Osteocyte (in vitro differentiated cells): ENCODE measurements around the gene BPIFA3. TPM values are rescaled to one million over a fixed set of nuclear protein-coding genes. Genes with fewer than 3 reads are reported as not detected.
"Not testable (repeated sequence)": the region's sequence is repeated elsewhere in the genome, so short reads cannot be mapped to it uniquely, and the experiment has no call there.

ENCODE experiments used
- DNase-seq: peaks from one replicate; pipeline ENCODE4 v3.0.0; 2021; ENCODE audit warnings: mixed read lengths; ENCODE audit not compliant: unreplicated experiment; ENCODE audit errors: extremely low spot score
- H3K27ac Mint-ChIP-seq: one replicate; pipeline ENCODE4 v1.8.0; 2021; ENCODE audit warnings: mild to moderate bottlenecking, mixed read lengths; ENCODE audit not compliant: unreplicated experiment
- H3K27me3 Mint-ChIP-seq: one replicate; pipeline ENCODE4 v1.8.0; 2021; ENCODE audit warnings: mixed read lengths; ENCODE audit not compliant: unreplicated experiment
- H3K36me3 Mint-ChIP-seq: one replicate; pipeline ENCODE4 v1.8.0; 2021; ENCODE audit warnings: mixed read lengths; ENCODE audit not compliant: unreplicated experiment
- H3K4me1 Mint-ChIP-seq: one replicate; pipeline ENCODE4 v1.8.0; 2021; ENCODE audit warnings: mixed read lengths; ENCODE audit not compliant: unreplicated experiment
- H3K4me3 Mint-ChIP-seq: one replicate; pipeline ENCODE4 v1.8.0; 2021; ENCODE audit warnings: mild to moderate bottlenecking, moderate library complexity, mixed read lengths; ENCODE audit not compliant: unreplicated experiment
- H3K9me3 Mint-ChIP-seq: one replicate; pipeline ENCODE4 v1.8.0; 2021; ENCODE audit warnings: mixed read lengths; ENCODE audit not compliant: unreplicated experiment
- CTCF ChIP-seq: fragments of 200-600 bp; sonication (generic); IDR thresholded peaks from 2 replicates; pipeline ENCODE4 v1.5.0; 2021; ENCODE audit warnings: antibody characterized with exemption, mild to moderate bottlenecking, moderate library complexity
- total RNA-seq: library from RNA; stranded (reverse); gene quantifications from 2 replicates; pipeline ENCODE4 v1.2.1, GENCODE V29; 2021

Gene BPIFA3
- total RNA-seq, 1 donor from 2014 or later = not detected

- Mint-ChIP-seq H3K27ac (no peak overlapping the region), H3K27me3 (no peaks in the 10 kb centered on the region), H3K9me3 (peaks cover 9% of the 10 kb centered on the region), H3K4me3 (no peak overlapping the region), H3K36me3 (no peaks in the 10 kb centered on the region), H3K4me1 (peaks cover 3% of the 10 kb centered on the region)
- TF ChIP-seq CTCF = no peak
- no peak for DNase-seq
These were observed 33.8 kb upstream of the BPIFA3 start for GRCh38 chr20:33183312-33183711.

DNA sequence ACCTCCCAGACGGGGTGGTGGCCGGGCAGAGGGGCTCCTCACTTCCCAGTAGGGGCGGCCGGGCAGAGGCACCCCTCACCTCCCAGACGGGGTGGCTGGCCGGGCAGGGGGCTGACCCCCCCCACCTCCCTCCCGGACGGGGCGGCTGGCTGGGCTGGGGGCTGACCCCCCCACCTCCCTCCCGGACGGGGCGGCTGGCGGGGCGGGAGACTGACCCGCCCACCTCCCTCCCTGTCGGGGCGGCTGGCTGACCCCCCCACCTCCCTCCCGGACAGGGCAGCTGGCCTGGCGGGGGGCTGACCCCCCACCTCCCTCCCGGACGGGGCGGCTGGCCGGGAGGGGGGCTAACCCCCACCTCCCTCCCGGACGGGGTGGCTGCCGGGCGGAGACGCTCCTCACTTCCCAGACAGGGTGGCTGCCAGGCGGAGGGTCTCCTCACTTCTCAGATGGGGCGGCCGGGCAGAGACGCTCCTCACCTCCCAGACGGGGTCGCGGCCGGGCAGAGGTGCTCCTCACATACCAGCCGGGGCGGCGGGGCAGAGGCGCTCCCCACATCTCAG lies 32.0 kb upstream of the BPIFA3 start:
- not testable (repeated sequence) for H3K4me1 Mint-ChIP-seq, H3K27me3 Mint-ChIP-seq, H3K36me3 Mint-ChIP-seq, H3K4me3 Mint-ChIP-seq, DNase-seq, H3K9me3 Mint-ChIP-seq, H3K27ac Mint-ChIP-seq

GRCh38 chr20:33187491-33187890 lies 29.7 kb upstream of the BPIFA3 start:
- TF ChIP-seq CTCF = no peak
- no peaks in the 10 kb centered on the region for H3K4me1 Mint-ChIP-seq
- H3K27me3 Mint-ChIP-seq = no peaks in the 10 kb centered on the region
- H3K9me3 Mint-ChIP-seq = peaks cover 9% of the 10 kb centered on the region
- DNase-seq = no peak
- no peak overlapping the region for H3K4me3 Mint-ChIP-seq
- H3K36me3 Mint-ChIP-seq = no peaks in the 10 kb centered on the region
- no peak overlapping the region for H3K27ac Mint-ChIP-seq

GRCh38 chr20:33188421-33188820 lies 28.7 kb upstream of the BPIFA3 start:
- no peak for DNase-seq
- Mint-ChIP-seq H3K27me3 (no peaks in the 10 kb centered on the region), H3K27ac (no peak overlapping the region), H3K4me3 (no peak overlapping the region), H3K9me3 (peaks cover 5% of the 10 kb centered on the region), H3K4me1 (no peaks in the 10 kb centered on the region), H3K36me3 (no peaks in the 10 kb centered on the region)
- TF ChIP-seq CTCF = no peak

DNA sequence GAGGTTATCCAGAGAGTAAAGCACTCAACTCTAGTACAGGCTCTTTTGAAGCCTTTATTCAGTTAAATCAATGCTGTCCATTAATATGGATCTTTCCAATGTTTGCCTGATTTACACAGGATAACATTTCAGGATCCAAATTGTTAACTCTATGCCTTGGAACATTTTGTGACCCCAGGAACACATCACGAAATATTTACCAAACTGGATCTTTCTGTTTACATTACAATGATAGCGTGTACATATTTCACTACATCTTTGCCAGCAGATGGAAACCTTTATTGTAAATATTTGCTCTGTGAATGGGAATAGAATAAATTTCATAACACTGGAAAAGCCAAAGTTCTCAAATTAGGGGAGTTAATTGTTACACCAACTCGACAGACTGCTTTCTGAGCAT lies 25.7 kb upstream of the BPIFA3 start:
- no peak for DNase-seq
- no peak for TF ChIP-seq CTCF
- Mint-ChIP-seq H3K4me3 (no peak overlapping the region), H3K4me1 (no peaks in the 10 kb centered on the region), H3K36me3 (no peaks in the 10 kb centered on the region), H3K27ac (no peak overlapping the region), H3K9me3 (no peaks in the 10 kb centered on the region), H3K27me3 (no peaks in the 10 kb centered on the region)

DNA sequence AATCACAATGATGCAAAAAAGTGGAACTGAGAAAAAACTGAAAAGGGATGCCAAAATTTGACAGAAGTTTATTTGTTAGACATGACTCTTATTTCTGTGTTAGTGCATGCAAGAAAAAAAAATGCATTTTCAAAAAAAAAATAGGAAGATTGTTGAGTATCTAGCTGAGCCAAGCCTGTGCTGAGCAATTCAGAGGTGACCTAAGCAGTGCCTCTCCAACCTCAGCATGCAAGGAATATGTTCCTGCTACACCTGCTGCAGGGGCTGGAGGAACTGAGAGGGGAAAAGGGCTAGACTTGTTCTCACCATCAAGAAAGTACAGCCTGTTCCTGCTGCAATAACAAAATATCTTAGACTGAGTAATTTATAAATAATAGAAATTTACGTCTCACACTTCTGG lies 25.2 kb upstream of the BPIFA3 start:
- Mint-ChIP-seq H3K9me3 (no peaks in the 10 kb centered on the region), H3K27ac (no peak overlapping the region), H3K4me1 (no peaks in the 10 kb centered on the region), H3K4me3 (no peak overlapping the region), H3K36me3 (no peaks in the 10 kb centered on the region), H3K27me3 (no peaks in the 10 kb centered on the region)
- no peak for DNase-seq
- TF ChIP-seq CTCF = no peak
